ENCODE data around the gene HOXC4.

The HOXC4 gene

DNA sequence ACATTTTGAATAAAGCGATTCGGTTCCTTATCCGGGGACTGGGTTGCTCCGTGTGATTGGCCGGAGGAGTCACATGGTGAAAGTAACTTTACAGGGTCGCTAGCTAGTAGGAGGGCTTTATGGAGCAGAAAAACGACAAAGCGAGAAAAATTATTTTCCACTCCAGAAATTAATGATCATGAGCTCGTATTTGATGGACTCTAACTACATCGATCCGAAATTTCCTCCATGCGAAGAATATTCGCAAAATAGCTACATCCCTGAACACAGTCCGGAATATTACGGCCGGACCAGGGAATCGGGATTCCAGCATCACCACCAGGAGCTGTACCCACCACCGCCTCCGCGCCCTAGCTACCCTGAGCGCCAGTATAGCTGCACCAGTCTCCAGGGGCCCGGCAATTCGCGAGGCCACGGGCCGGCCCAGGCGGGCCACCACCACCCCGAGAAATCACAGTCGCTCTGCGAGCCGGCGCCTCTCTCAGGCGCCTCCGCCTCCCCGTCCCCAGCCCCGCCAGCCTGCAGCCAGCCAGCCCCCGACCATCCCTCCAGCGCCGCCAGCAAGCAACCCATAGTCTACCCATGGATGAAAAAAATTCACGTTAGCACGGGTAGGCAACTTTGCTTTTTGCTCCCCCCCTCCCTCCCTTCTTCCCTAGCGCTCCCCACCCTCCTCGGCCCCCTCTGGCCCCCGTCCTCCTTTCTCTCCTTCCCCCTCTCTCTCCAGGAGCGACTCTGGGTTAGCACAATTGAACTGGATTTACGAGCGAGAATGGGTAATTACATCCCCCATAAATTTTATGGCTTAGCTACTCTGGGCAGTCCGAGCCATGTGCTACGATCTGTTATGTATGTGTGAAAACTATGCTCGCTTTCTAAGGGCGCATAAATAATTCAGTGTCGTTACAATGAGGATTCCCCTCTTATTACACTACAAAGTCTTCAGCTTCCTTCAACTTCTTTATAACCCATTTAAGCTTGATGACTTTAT is at the start of gene HOXC4 (continued):
- TF ChIP-seq ZNF16 (tag by site-specific recombination; IDR thresholded peaks at IDR 0.05; ENCODE audit: low read depth): no peak
- TF ChIP-seq ZSCAN5A (tag by site-specific recombination; IDR thresholded peaks at IDR 0.05): no peak
- TF ChIP-seq ZNF366 (tag by site-specific recombination; conservative IDR thresholded peaks at IDR 0.05): peak; percentile 70
- TF ChIP-seq ZNF514 (tag by site-specific recombination; IDR thresholded peaks at IDR 0.05): no peak
- no peak for TF ChIP-seq ZNF701 (tag by site-specific recombination; IDR thresholded peaks at IDR 0.05)
- peak; percentile 17; the same call in 1 of the 2 replicates for TF ChIP-seq TCF7L2 (IDR thresholded peaks at IDR 0.05; ENCODE audit: borderline replicate concordance, low read depth, low read length)
- TF ChIP-seq, protein P1, sequence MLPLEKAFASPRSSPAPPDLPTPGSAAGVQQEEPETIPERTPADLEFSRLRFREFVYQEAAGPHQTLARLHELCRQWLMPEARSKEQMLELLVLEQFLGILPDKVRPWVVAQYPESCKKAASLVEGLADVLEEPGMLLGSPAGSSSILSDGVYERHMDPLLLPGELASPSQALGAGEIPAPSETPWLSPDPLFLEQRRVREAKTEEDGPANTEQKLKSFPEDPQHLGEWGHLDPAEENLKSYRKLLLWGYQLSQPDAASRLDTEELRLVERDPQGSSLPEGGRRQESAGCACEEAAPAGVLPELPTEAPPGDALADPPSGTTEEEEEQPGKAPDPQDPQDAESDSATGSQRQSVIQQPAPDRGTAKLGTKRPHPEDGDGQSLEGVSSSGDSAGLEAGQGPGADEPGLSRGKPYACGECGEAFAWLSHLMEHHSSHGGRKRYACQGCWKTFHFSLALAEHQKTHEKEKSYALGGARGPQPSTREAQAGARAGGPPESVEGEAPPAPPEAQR (tag by site-specific recombination; IDR thresholded peaks at IDR 0.05): no peak
- TF ChIP-seq ZNF585B (tag by site-specific recombination; IDR thresholded peaks at IDR 0.05): no peak
- TF ChIP-seq, protein P2, sequence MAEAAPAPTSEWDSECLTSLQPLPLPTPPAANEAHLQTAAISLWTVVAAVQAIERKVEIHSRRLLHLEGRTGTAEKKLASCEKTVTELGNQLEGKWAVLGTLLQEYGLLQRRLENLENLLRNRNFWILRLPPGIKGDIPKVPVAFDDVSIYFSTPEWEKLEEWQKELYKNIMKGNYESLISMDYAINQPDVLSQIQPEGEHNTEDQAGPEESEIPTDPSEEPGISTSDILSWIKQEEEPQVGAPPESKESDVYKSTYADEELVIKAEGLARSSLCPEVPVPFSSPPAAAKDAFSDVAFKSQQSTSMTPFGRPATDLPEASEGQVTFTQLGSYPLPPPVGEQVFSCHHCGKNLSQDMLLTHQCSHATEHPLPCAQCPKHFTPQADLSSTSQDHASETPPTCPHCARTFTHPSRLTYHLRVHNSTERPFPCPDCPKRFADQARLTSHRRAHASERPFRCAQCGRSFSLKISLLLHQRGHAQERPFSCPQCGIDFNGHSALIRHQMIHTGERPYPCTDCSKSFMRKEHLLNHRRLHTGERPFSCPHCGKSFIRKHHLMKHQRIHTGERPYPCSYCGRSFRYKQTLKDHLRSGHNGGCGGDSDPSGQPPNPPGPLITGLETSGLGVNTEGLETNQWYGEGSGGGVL (tag by site-specific recombination; IDR thresholded peaks at IDR 0.05): peak; percentile 99
- no peak for TF ChIP-seq ZNF776 (tag by site-specific recombination; IDR thresholded peaks at IDR 0.05; ENCODE audit: borderline replicate concordance)
- TF ChIP-seq, protein P3, sequence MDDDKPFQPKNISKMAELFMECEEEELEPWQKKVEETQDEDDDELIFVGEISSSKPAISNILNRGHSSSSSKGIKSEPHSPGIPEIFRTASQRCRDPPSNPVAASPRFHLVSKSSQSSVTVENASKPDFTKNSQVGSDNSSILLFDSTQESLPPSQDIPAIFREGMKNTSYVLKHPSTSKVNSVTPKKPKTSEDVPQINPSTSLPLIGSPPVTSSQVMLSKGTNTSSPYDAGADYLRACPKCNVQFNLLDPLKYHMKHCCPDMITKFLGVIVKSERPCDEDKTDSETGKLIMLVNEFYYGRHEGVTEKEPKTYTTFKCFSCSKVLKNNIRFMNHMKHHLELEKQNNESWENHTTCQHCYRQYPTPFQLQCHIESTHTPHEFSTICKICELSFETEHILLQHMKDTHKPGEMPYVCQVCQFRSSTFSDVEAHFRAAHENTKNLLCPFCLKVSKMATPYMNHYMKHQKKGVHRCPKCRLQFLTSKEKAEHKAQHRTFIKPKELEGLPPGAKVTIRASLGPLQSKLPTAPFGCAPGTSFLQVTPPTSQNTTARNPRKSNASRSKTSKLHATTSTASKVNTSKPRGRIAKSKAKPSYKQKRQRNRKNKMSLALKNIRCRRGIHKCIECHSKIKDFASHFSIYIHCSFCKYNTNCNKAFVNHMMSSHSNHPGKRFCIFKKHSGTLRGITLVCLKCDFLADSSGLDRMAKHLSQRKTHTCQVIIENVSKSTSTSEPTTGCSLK (tag by site-specific recombination; IDR thresholded peaks at IDR 0.05): no peak
- no peak for TF ChIP-seq ZNF521 (tag by site-specific recombination; IDR thresholded peaks at IDR 0.05)
- TF ChIP-seq, protein P4, sequence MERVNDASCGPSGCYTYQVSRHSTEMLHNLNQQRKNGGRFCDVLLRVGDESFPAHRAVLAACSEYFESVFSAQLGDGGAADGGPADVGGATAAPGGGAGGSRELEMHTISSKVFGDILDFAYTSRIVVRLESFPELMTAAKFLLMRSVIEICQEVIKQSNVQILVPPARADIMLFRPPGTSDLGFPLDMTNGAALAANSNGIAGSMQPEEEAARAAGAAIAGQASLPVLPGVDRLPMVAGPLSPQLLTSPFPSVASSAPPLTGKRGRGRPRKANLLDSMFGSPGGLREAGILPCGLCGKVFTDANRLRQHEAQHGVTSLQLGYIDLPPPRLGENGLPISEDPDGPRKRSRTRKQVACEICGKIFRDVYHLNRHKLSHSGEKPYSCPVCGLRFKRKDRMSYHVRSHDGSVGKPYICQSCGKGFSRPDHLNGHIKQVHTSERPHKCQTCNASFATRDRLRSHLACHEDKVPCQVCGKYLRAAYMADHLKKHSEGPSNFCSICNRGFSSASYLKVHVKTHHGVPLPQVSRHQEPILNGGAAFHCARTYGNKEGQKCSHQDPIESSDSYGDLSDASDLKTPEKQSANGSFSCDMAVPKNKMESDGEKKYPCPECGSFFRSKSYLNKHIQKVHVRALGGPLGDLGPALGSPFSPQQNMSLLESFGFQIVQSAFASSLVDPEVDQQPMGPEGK (tag by site-specific recombination; IDR thresholded peaks at IDR 0.05): peak; percentile 84
- no peak; the same call in 1 of the 2 replicates for TF ChIP-seq KLF9 (tag by site-specific recombination; IDR thresholded peaks at IDR 0.05; ENCODE audit: low read depth)
- TF ChIP-seq ZNF48 (tag by site-specific recombination; IDR thresholded peaks at IDR 0.05): no peak
- no peak for TF ChIP-seq ZFP37 (tag by site-specific recombination; IDR thresholded peaks at IDR 0.05)
- TF ChIP-seq ZNF645 (tag by site-specific recombination; IDR thresholded peaks at IDR 0.05): no peak
- TF ChIP-seq ZNF510 (tag by site-specific recombination; IDR thresholded peaks at IDR 0.05; ENCODE audit: insufficient replicate concordance): no peak
- TF ChIP-seq, protein P5, sequence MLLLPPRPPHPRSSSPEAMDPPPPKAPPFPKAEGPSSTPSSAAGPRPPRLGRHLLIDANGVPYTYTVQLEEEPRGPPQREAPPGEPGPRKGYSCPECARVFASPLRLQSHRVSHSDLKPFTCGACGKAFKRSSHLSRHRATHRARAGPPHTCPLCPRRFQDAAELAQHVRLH (tag by site-specific recombination; IDR thresholded peaks at IDR 0.05): peak; percentile 88
- TF ChIP-seq OSR2 (tag by site-specific recombination; IDR thresholded peaks at IDR 0.05): peak; percentile 99
- TF ChIP-seq ZNF792 (tag by site-specific recombination; IDR thresholded peaks at IDR 0.05): no peak
- no peak for TF ChIP-seq ZNF140 (tag by site-specific recombination; IDR thresholded peaks at IDR 0.05)
- TF ChIP-seq ZNF692 (tag by site-specific recombination; IDR thresholded peaks at IDR 0.05): no peak; the same call in 1 of the 2 replicates
- TF ChIP-seq ZNF10 (tag by site-specific recombination; IDR thresholded peaks at IDR 0.05): peak; percentile 33; the same call in 1 of the 2 replicates
- TF ChIP-seq YY2 (tag by site-specific recombination; IDR thresholded peaks at IDR 0.05): no peak

All from HEK293 (cell line).